Inflammatory macrophage treated with lipopolysaccharide for 4 hours (primary cell): Measurements from ENCODE around the gene ARHGAP18.

Source experiments
- DNase-seq: peaks from one replicate; pipeline ENCODE4 v3.0.0-alpha.2; 2020

Gene ARHGAP18

GRCh38 chr6:129609635-129610034 is 100.3 kb downstream of the ARHGAP18 start:
- no peak for DNase-seq

GRCh38 chr6:129608886-129609537 is 101.0 kb downstream of the ARHGAP18 start:
- no peak for DNase-seq

GRCh38 chr6:129607581-129608186 is 102.3 kb downstream of the ARHGAP18 start:
- no peak for DNase-seq

GRCh38 chr6:129606664-129607063 is 103.3 kb downstream of the ARHGAP18 start:
- DNase-seq: peak; percentile 70

- DNase-seq: peak; percentile 46
Measured at GRCh38 chr6:129605967-129606366, 104.0 kb downstream of the ARHGAP18 start.

GRCh38 chr6:129605095-129605494 is 104.9 kb downstream of the ARHGAP18 start:
- no peak for DNase-seq

GRCh38 chr6:129604321-129604720 is 105.7 kb downstream of the ARHGAP18 start:
- DNase-seq: no peak

- DNase-seq: peak; percentile 50
Measured at GRCh38 chr6:129603741-129604140, 106.2 kb downstream of the ARHGAP18 start.

GRCh38 chr6:129601323-129601722 is 108.7 kb downstream of the ARHGAP18 start:
- DNase-seq: no peak

- no peak for DNase-seq
Measured at GRCh38 chr6:129599467-129599866, 110.5 kb downstream of the ARHGAP18 start.

GRCh38 chr6:129598244-129599187 is 111.5 kb downstream of the ARHGAP18 start:
- peak; percentile 73 for DNase-seq

GRCh38 chr6:129597023-129597713 is 112.8 kb downstream of the ARHGAP18 start:
- DNase-seq: no peak

- DNase-seq: no peak
Measured at GRCh38 chr6:129596522-129596921, 113.5 kb downstream of the ARHGAP18 start.

- no peak for DNase-seq
Measured at GRCh38 chr6:129593233-129593564, 116.8 kb downstream of the ARHGAP18 start.

GRCh38 chr6:129592516-129593232 is 117.3 kb downstream of the ARHGAP18 start:
- no peak for DNase-seq

GRCh38 chr6:129590408-129591022 is 119.5 kb downstream of the ARHGAP18 start:
- no peak for DNase-seq

GRCh38 chr6:129586815-129587214 is 123.2 kb downstream of the ARHGAP18 start:
- DNase-seq: no peak

- DNase-seq: no peak
Measured at GRCh38 chr6:129583866-129584265, 126.1 kb downstream of the ARHGAP18 start.

- no peak for DNase-seq
Measured at GRCh38 chr6:129578315-129578714, 131.7 kb downstream of the ARHGAP18 start.

- DNase-seq: no peak
Measured at GRCh38 chr6:129577691-129578090, 132.3 kb downstream of the ARHGAP18 start.

GRCh38 chr6:129576456-129576855 is 133.5 kb downstream of the ARHGAP18 start:
- no peak for DNase-seq
